ENCODE measurements around the gene SHROOM2. TPM values are rescaled to one million over a fixed set of nuclear protein-coding genes. Genes with fewer than 3 reads are reported as not detected.

The SHROOM2 gene
- total and polyA plus RNA-seq, 10 donors = 0.21 to 3.7 (median 1.6) TPM

- TF ChIP-seq CTCF (IDR thresholded peaks at IDR 0.05 in 8 of 11, conservative IDR thresholded peaks at IDR 0.05 in 3 of 11) (no peak), POLR2AphosphoS5 (IDR thresholded peaks at IDR 0.05) (no peak), POLR2A (IDR thresholded peaks at IDR 0.05) (no peak)
- no peaks in the 10 kb centered on the region for H3K9me3 ChIP-seq
- H3K4me3 ChIP-seq = no peak overlapping the region
- H3K27ac ChIP-seq = no peak overlapping the region
- no peak for DNase-seq
- no peaks in the 10 kb centered on the region for H3K36me3 ChIP-seq
- 66 to 92% (median 85%) methylated on average over 8 of the region's 8 CpGs for WGBS, 5 donors
- no peaks in the 10 kb centered on the region for H3K4me1 ChIP-seq
- intact Hi-C loops (cut with DNase I; ENCODE audit: low total_unique reads) = no loop called here
- peaks cover 0 to 6% (median 0%) of the 10 kb centered on the region in 7 donors for H3K27me3 ChIP-seq (replicated peaks in 1 of 7)
Measured at GRCh38 chrX:9847071-9847470, 60.8 kb downstream of the SHROOM2 start.

- H3K27me3 ChIP-seq (replicated peaks in 1 of 7) = peaks cover 0 to 6% (median 2%) of the 10 kb centered on the region in 7 donors
- intact Hi-C loops (cut with DNase I; ENCODE audit: low total_unique reads) = no loop called here
Measured at GRCh38 chrX:9848718-9849479, 62.7 kb downstream of the SHROOM2 start.

GRCh38 chrX:9851890-9852289 lies 65.7 kb downstream of the SHROOM2 start:
- no peaks in the 10 kb centered on the region for H3K9me3 ChIP-seq
- H3K27ac ChIP-seq = no peak overlapping the region
- intact Hi-C loops (cut with DNase I; ENCODE audit: low total_unique reads) = no loop called here
- 75 to 90% (median 86%) methylated on average over 6 of the region's 6 CpGs for WGBS, 5 donors
- H3K27me3 ChIP-seq (replicated peaks in 1 of 7) = peaks cover 0 to 6% (median 0%) of the 10 kb centered on the region in 7 donors
- H3K4me3 ChIP-seq = no peak overlapping the region
- no peak for DNase-seq
- TF ChIP-seq POLR2AphosphoS5 (IDR thresholded peaks at IDR 0.05) (no peak), CTCF (IDR thresholded peaks at IDR 0.05 in 8 of 11, conservative IDR thresholded peaks at IDR 0.05 in 3 of 11) (no peak), POLR2A (IDR thresholded peaks at IDR 0.05) (no peak)
- no peaks in the 10 kb centered on the region for H3K36me3 ChIP-seq
- no peaks in the 10 kb centered on the region for H3K4me1 ChIP-seq

More at GRCh38 chrX:9848718-9849479, 62.7 kb downstream of the SHROOM2 start:
- Histone ChIP-seq H3K4me1 (no peaks in the 10 kb centered on the region), H3K9me3 (no peaks in the 10 kb centered on the region), H3K27ac (no peak overlapping the region), H3K36me3 (no peaks in the 10 kb centered on the region), H3K4me3 (no peak overlapping the region)
- TF ChIP-seq POLR2AphosphoS5 (IDR thresholded peaks at IDR 0.05) (no peak), CTCF (IDR thresholded peaks at IDR 0.05 in 8 of 11, conservative IDR thresholded peaks at IDR 0.05 in 3 of 11) (no peak), POLR2A (IDR thresholded peaks at IDR 0.05) (no peak)
- WGBS, 5 donors = 81 to 95% (median 90%) methylated on average over 10 to 17 of the region's 17 CpGs
- DNase-seq = no peak

- TF ChIP-seq CTCF (IDR thresholded peaks at IDR 0.05 in 8 of 11, conservative IDR thresholded peaks at IDR 0.05 in 3 of 11) = no peak
- H3K36me3 ChIP-seq = no peaks in the 10 kb centered on the region
Measured at GRCh38 chrX:9853307-9853706, 67.1 kb downstream of the SHROOM2 start.

More at GRCh38 chrX:9853307-9853706, 67.1 kb downstream of the SHROOM2 start:
- no peaks in the 10 kb centered on the region for H3K9me3 ChIP-seq
- peaks cover 0 to 6% (median 0%) of the 10 kb centered on the region in 7 donors for H3K27me3 ChIP-seq (replicated peaks in 1 of 7)
- DNase-seq = no peak
- 72 to 91% (median 84%) methylated on average over 4 of the region's 4 CpGs for WGBS, 5 donors
- no peaks in the 10 kb centered on the region for H3K4me1 ChIP-seq
- intact Hi-C loops (cut with DNase I; ENCODE audit: low total_unique reads) = no loop called here
- no peak overlapping the region for H3K27ac ChIP-seq
- no peak overlapping the region for H3K4me3 ChIP-seq
